ENCODE data around the gene WASHC3.
"Not testable (repeated sequence)": the region's sequence is repeated elsewhere in the genome, so short reads cannot be mapped to it uniquely, and the experiment has no call there.

WASHC3 gene

GRCh38 chr12:102050660-102051430, 10.9 kb downstream of the WASHC3 start:
- no peak for DNase-seq

DNA sequence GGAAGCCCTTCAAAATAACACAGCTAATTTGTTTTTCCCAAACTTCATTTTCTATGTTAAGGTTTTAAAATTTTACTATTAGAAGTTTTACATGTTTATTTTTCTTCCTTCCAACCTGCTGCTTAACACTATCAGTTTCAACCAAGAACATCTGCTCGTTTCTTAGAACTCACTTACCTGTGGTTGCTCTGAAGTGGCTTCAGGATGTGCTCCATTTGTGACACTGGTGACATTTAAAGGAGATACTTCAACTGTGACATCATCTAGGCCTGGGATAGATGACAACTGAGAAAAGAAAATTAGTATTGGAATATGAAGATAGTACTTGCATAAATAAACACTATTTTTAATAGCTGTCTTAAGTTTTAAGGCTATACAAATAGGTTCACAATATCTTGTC, 17.9 kb downstream of the WASHC3 start:
- DNase-seq = no peak

DNA sequence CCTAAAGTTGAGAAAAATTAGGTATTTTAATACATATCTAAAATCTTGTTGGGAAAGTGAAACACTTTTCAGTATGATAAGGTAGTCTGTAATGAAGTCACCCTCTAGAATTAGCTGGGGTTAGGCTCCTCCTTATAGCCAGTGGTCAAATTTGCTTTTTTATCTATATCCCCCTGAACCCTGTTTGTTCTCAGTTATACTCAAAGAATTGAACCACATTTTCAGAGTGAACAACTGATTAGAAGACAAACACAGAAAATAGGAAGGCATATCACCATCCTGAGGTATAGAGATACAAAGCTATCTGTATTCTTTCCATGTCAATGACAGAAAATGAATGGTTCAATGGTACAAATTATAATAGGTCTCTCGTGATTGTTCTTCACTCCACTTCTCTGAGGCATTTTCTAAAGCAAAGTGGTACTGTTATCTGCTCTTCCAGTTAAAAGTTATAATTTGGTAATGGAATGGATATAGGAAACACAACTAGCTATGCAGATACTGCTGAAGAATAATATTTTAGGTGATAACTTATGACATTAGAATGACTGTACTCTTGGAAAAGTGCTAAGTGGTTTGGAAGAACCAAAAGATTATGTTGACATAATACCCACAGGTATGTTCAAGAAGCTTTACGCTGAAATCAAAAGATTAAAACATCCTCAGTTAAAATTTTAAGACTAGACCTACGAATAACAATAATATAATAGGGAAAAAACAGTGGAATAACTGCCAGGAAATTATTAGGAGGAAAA, 27.6 kb downstream of the WASHC3 start:
- no peak for DNase-seq

DNA sequence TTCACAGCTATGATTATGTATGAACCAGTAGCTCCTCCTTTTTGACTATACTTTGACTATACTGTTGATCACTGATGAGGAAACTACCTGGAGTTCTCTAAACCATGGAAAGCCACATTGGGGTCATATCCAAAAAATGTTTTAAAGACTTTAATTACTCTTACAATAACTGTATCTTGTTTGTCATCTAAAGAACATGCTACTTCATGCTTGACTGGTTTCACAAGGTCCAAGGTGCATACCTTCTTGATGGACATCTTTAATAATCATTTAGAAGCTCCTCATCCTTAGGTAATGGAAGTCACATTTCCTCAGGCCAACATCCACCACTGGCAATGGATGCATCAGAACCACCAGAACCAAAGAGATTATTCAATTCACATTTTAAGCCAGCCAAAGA, 29.9 kb downstream of the WASHC3 start:
- no peak for DNase-seq

GRCh38 chr12:102029141-102029540, 32.6 kb downstream of the WASHC3 start:
- DNase-seq = no peak

DNA sequence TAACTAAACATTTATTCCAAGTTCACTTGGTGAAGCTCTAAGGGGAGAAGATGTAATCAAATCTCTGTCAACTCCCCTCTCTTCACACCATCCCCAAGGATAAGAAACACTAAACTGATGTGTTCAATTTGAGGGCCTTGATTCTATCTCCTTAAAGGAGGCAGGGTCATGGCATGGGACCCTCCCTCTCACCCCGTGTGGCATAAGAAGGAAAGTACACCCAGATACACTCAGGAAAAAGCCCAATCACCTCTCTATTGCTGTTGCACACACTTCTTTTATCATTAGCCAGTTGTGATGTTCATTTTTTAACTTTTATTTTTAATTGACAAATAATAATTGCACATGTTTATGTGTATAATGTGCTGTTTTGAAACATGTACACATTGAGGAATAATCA, 35.1 kb downstream of the WASHC3 start:
- DNase-seq = no peak

DNA sequence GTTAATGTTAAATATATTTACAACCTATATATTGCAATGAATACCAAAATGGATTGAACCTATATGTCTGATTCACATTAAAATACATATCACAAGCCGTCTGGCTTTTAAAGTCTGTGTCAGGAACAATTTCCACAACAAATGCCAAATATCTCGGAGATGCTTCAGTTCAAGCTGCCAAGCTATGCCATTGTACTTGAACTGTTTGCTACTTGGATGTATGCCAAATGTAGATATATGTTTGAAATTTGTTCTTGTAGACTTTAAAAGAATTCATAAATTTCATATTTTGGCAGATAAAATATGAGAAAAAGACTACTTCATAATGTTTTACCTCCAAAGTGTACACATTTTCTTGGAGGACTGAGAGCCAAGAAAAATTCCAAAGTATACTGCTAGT, 37.0 kb downstream of the WASHC3 start:
- DNase-seq = no peak

DNA sequence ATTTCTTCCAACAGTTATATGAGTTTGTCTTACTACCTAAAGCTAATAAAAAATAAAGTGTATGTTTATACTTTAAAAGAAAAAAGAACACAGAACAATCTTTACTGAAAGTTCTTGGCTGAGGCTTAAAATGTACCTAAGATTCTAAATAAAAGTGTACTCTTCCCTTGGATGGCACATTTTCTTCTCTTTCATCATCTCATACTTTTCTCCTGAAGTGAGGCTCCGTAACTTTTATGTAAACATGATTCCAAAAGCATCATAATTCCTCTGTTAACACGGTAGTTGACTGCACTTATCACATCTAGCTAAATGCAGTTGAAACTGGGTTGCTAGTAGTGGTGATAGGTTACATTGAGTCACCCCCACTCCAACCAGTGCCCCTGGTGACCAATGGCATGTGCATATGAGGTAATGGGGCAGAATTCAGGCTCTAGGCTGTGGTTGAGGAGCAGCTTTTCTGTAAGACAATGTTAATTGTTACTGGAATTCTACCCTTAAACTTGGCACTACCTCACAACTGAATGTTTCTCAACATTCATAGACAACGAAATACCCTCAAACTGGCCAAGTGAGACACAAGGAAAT, 38.4 kb downstream of the WASHC3 start:
- no peak for DNase-seq

GRCh38 chr12:102022286-102022685, 39.5 kb downstream of the WASHC3 start:
- DNase-seq = no peak

GRCh38 chr12:102021540-102022246, 40.1 kb downstream of the WASHC3 start:
- DNase-seq = no peak

DNA sequence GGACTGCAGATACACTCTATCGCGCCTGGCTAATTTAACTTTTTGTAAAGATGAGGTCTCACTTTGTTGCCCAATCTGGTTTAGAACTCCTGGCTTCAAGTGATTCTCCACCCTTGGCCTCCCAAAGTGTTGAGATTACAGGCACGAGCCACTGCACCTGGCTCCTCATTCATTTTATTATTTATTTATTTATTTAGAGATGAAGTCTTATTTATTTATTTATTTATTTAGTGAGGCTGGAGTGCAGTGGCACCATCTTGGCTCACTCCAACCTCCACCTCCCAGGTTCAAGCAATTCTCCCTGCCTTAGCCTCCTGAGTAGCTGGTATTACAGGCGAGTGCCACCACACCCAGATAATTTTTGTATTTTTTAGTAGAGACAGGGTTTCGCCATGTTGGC, 43.2 kb downstream of the WASHC3 start:
- not testable (repeated sequence) for DNase-seq

GRCh38 chr12:102016472-102016871, 45.3 kb downstream of the WASHC3 start:
- no peak for DNase-seq

- DNase-seq = no peak
Measured at GRCh38 chr12:102010265-102010994, 51.4 kb downstream of the WASHC3 start.

DNA sequence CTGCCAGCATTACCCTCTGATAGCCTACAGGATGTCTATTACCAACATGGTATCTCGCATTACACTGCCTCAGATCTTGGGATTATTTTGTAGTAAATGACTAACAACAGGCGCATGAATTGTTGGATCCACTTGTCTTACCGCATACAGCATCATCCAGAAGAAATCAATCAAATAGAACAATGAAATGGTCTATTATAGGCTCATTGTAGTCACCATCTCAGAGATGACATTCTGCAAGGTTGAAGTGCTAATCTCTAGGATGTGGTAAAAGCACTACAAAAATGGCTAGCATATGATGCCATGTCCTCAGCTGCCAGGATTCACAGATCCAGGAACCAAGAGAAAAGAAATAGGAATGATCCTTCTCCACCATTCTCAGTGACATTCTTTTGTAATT, 52.0 kb downstream of the WASHC3 start:
- DNase-seq = no peak

DNA sequence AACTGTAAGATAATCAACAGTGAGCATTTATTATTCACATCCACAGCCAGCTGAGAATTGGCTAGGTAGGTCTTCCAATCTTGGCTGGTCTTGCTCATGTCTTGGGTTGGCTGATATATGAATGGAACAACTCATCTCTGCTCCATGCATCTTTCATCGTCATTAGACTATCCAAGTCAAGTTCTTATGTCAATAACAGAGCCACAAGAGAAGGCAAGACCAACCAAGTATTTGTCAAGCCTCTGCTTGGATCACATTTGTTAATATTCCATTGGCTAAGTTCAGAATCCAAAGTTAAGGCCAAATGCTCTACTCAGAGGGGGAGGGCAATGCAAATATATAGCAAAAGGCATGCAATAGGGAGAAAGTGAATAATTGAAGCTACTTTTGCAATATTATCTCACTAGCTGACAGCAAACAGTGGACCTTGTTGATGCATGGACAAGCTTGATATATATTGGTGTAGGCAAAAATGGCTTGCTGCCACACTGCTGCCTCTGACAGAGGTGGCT, 53.1 kb downstream of the WASHC3 start:
- DNase-seq = no peak

GRCh38 chr12:102005256-102005655, 56.5 kb downstream of the WASHC3 start:
- no peak for DNase-seq

- no peak for DNase-seq
Measured at GRCh38 chr12:101997102-101997501, 64.7 kb downstream of the WASHC3 start.

DNA sequence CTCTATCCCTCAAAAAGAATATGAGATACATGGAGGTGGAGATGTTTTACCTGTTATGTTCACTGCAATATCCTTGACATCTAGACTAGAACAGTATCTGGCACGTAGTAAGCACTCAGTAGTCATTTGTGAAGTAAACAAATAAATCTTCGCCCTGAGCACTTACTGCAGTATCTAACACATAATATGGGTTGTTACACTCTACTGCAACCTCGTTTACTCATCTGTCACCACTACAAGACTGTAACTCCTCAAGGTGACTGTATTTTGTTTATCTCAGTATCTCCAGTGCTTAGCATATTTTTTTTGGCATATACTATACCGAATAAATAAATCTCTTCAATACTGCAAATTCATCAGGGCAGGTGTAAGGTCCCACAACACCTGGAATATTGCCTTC, 66.1 kb downstream of the WASHC3 start:
- DNase-seq = no peak

- no peak for DNase-seq
Measured at GRCh38 chr12:101992091-101992490, 69.7 kb downstream of the WASHC3 start.

- DNase-seq = no peak
Measured at GRCh38 chr12:101982307-101982706, 79.5 kb downstream of the WASHC3 start.

DNA sequence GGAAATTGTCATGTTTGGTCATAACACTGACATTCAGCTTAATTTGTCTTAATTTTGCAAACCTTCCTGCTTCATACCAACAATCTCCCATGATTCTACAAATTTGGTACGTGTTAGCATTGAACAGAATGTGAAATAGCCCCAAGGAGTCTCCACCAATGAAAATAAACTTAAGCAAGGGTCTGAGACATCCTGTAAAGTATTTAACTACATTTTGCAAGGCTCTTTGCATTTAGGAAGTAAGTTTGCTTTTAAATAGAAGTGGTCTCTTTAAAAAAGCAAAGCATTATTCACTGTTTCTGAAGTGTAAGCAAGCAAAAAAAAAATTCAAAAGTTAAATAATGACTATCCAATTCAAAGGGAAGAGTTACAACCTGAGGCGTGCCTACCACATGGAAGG, 79.9 kb downstream of the WASHC3 start:
- DNase-seq = no peak

DNA sequence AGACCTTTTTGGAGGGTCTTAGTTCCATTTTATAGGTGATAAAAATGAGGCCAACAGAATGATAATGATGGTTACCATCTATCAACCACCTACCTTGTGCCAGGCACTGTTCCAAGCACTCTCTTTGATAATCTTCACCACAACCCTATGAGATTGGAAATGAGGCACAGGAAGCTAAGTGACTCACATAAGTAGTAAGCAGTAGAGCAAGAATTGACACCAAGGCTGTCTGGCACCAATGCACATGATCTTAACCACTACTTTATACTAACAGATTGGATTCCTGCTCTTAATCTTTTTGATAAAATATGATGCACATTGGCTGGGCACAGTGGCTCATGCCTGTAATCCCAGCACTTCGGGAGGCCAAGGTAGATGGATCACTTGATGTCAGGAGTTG, 93.0 kb downstream of the WASHC3 start:
- no peak for DNase-seq

DNA sequence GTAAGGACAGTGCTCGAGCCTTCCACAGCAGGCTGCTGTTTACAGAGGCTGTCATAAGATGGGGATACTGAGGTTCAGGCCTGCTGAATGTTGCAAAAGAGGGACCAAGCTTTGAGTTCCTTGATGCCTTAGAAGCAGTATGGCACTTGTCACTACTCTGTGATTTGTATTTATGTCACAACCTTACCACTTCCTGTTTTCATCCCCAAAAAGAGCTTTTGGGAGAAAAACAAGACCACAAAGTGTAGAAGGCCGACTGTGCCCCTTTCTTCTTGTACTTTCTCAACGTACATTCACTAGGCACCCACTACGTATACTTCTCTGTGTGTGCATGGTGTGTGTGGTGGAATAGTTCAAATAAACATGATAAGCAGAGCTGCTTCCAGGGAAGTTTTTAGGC, 94.3 kb downstream of the WASHC3 start:
- no peak for DNase-seq

Measured in activated CD8-positive, alpha-beta memory T cell treated with anti-CD3 and anti-CD28 coated beads for 24 hours (primary cell).